AG08396 (cell line): ENCODE data around the gene MAIP1.
A peak's percentile ranks its signal among the peaks of the same experiment; 100 is the strongest.

ENCODE experiments used
- DNase-seq: peaks from one replicate; pipeline ENCODE4 v3.0.0; 2012; ENCODE audit warnings: low spot score, mixed read lengths

The MAIP1 gene

DNA sequence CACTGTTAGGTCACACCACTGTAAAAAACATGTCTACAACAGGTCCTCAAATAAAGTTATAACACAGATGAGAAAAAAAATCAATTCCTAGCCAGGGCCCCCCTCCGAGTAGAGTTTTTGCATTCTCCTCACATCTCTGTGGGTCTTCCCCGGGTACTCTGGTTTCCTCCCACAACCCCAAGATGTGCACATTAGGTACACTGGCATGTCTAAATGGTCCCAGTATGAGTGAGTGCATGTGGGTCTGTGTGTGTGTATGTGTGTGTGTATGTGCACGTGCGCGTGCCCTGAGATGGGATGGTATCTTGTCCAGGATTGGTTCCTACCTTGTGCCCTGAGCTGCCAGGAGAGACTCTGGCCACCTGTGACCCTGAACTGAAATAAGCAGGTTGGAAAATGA is 5.0 kb upstream of the MAIP1 start:
- no peak for DNase-seq

DNA sequence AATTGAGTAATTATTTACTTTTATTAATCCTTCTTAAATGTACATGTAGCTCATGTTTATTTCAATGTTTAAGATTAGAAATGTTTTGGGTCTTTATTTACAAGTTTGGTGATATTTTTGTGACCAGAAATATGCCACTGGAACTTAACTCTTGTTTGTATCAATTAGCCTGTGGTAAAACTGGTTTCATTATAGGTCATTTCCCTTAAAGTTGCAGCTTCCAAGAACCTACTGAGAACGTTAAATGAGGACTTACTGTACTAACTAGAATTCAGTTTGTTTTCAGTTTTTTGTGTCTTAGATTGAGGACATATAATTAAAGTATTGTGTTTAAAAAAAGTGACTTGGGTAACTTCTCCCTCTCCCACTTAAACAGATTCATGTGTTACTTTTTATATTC is 4.4 kb upstream of the MAIP1 start:
- DNase-seq, result no peak

GRCh38 chr2:199955007-199955338 is 409 bp upstream of the MAIP1 start:
- DNase-seq, result no peak

DNA sequence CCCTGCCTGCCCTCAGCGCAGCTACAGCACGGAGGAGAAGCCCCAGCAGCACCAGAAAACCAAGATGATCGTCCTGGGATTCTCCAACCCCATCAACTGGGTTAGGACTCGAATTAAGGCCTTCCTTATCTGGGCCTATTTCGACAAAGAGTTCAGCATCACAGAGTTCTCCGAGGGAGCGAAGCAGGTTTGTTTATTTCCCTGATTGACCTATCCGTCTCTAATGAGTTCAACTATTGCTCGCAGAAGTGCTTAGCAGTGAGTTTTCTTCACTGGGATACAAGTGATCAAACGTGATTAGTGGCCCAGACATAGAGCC is 639 bp downstream of the MAIP1 start:
- DNase-seq, result no peak

DNA sequence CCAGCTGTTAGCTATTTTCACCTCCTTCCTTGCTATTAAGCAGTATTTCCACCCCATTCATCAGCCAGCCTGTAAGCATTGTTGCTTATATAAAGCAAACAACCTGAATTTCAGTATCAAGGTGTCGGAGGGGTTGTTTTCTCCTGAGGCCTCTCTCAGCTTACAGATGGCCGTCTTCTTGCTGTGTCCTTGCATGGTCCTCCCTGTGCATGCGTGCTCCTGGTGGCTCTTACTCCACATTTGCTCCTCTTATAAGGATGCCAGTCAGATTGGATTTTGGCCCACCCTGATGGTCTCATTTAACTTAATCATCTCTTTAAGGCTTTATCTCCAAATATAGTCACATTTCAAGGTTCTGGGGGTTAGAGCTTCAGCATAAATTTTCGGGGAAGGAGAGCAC is 2.6 kb downstream of the MAIP1 start:
- DNase-seq, result no peak

DNA sequence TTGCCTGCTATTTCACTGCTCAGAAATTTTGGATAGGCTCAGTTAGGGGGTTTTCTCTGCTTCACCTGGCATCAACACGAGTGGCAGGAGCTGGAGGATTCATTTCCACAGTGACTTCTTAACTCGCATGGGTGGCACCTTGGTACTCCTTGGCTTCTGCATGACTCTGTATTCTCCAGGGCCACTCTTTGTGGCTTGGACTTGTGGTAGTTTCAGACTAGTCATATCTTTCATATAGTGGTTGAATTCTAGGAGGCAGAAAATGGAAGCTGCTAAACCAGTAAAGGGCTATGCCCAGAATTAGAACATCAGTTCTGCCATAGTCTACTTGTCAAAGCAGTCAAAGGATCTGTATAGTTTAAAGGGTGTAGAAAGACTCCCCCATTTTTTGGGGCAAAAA is 6.8 kb downstream of the MAIP1 start:
- no peak for DNase-seq

GRCh38 chr2:199966405-199966804 is 11.0 kb downstream of the MAIP1 start:
- no peak for DNase-seq

GRCh38 chr2:199966976-199967375 is 11.6 kb downstream of the MAIP1 start:
- DNase-seq, result no peak

- no peak for DNase-seq
These were observed 12.7 kb downstream of the MAIP1 start for GRCh38 chr2:199968126-199968525.

GRCh38 chr2:199972088-199972626 is 16.8 kb downstream of the MAIP1 start:
- no peak for DNase-seq

DNA sequence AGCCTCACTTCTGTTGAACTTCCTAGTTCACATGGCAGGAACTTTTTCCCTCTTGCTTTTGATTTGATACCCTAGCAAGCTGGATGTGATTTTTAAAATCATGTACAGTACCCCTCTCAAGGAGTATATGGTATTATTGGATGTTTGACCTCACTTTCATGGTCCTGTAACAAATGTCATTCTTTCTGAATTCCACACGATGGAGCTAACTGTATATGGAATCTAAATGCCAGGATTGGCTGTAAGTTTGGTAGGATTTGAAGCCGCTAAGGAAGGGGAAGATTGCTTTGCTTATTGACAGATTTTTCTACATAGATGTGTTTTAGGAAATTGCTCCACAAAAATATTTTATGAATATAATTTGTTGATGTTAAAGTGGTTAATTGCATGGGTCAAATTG is 18.3 kb downstream of the MAIP1 start:
- DNase-seq, result peak; percentile 33

DNA sequence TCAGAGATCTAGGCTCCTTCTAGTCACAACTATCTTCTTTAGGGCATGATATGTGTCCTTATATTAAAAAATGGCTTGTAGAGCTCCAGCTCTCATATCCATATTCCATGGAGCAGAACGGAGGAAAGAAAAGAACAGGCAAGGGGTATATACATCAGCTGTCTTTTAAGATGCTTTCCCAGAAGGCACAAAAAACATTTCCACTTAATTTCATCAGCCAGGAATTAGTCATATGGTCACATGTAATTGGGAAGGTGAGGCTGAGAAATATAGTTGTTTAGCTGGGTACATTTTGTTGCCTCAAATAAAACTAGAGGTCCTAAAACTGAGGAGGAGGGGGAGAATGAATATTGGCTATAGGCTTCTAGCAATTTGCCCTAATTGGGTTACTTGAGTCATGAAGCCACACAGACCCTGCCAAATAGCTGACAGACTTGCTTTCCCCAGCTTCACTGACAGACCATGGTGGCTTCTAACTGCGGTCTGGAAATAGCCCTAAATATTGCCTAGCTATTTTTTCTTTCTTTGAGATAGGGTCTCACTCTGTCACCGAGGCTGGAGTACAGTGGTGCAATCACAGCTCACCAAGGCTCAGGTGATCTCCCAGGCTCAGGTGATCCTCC is 20.0 kb downstream of the MAIP1 start:
- DNase-seq, result no peak

DNA sequence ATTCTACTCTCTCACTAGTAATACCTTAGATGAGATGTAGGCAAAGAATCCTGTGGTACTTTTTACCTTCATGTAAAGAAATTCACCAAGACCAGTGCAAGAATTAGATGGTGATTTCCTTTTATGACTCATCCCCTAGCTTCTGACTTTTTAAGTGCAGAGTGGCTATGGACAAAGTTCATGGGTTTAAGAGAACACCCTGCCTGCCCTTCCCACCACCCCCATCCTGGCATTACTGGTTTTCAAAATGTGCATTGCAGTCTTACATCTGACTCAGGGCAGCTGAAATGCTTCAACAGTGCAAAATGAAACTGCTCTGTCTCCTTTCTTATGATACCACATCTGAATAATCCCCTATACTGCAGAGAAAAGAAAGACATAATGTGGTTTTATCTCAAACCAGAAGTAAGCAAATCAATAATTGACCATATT is 22.6 kb downstream of the MAIP1 start:
- DNase-seq, result peak; percentile 27

- DNase-seq, result no peak
These were observed 24.0 kb downstream of the MAIP1 start for GRCh38 chr2:199979398-199979797.

GRCh38 chr2:199979832-199980628 is 24.6 kb downstream of the MAIP1 start:
- DNase-seq, result peak; percentile 61

GRCh38 chr2:199982126-199982843 is 26.9 kb downstream of the MAIP1 start:
- no peak for DNase-seq

- no peak for DNase-seq
These were observed 28.2 kb downstream of the MAIP1 start for GRCh38 chr2:199983534-199983933.

DNA sequence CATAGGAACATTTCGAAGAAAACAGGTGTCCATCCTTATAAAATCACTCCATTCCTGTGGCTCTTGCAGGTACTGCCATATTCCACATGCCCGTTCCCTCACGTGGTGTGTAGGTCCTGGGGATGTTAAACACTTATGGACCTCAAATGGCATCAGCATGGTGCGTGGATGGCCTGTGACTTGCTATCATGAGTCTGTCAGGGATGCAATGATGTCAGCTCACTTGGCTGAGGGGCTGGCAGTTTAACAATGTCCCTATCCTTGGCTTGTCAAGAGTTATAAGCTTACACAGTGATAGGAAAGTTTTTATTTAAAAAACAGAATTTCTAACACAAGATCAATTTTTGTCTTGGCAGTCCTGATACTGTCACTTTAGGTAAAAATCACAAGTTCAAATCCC is 28.8 kb downstream of the MAIP1 start:
- no peak for DNase-seq

GRCh38 chr2:199984755-199985154 is 29.4 kb downstream of the MAIP1 start:
- no peak for DNase-seq

DNA sequence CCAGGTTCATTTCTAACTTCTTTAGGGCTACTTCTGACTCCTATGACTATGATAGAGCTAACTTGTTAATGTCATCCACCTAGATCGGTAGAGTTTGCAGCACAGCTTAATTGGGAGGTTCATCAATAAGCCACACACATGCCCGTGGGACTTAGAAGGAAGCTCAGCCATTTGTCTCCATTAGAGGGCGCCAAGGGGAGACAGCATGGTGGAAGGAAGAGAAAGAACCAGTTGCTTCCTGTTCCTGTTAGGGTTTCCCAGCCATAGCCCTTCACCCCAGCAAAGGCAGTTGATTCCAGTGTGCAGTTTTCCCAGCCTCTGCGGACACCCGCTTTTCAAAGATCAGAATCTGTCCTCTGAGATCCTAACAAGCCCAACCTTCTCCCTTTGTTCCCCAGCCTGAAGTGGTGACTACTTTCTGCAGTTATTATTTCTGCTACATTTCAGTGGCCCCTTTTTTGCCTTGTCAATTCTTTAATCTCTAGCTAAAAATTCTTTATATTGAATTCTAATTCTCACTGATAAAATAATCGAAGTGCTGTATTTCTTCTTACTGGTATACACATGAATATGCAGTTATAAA is 30.3 kb downstream of the MAIP1 start:
- peak; percentile 48 for DNase-seq

DNA sequence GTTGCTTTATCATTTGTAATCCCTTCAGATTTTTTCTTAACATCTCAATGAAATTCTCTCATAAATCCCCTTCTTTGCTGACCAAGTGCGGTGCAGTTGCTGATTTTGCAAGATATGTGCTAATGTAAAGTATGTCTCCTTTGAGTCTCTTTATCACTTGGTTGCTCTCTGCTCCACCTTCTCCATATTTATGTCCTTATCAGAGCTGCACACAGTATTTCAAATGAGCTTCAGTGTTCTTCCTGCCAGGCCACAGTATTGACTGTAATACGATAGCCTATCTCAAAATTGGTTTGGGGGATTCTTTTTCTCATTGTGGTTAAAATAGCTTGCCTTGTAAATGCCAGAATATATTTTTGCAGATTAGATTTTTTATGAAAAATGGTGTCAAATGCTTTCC is 32.2 kb downstream of the MAIP1 start:
- DNase-seq, result no peak

GRCh38 chr2:199988151-199988550 is 32.8 kb downstream of the MAIP1 start:
- DNase-seq, result no peak

DNA sequence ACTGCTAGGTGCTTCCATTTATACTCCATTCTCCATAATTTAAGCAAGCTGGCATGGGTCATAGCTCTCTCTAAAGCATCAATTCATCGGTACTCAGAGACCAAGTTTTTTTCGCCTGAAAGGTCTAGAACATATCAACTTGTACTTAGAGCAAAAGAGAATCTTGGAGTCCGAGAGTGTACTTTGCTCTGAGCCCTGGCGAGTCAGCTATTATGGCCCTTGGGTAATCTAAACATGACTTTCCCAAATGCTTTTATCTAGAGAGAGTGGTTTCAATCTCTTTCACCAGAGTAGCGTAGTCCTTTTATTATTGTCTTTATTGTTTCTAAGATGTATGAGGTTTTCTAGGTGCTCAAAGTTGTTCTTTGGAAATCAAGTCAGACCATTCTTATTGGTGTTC is 34.4 kb downstream of the MAIP1 start:
- no peak for DNase-seq
